SU-DHL-6 (cell line): ENCODE measurements around the gene ZNF341.

ENCODE experiments used
- H2AFZ ChIP-seq: fragments of 200-600 bp; sonication (generic); 2 replicates; pipeline ENCODE4 v1.6.1; 2014; ENCODE audit warnings: low read depth, mild to moderate bottlenecking, moderate library complexity, mixed read lengths, antibody characterized with exemption, low read length; ENCODE audit not compliant: severe bottlenecking
- H3F3A ChIP-seq: fragments of 200-600 bp; shearing (Covaris generic); 2 replicates; pipeline ENCODE4 v1.6.0; 2016; ENCODE audit warnings: antibody characterized with exemption, mild to moderate bottlenecking; ENCODE audit not compliant: insufficient read depth
- H3K27ac ChIP-seq: fragments of 200-600 bp; sonication (generic); 2 replicates; pipeline ENCODE4 v1.5.1; 2016; ENCODE audit warnings: low read depth, mild to moderate bottlenecking, low read length, moderate library complexity, mixed read lengths
- H3K27me3 ChIP-seq: fragments of 200-600 bp; sonication (generic), shearing (Covaris generic); 2 replicates; pipeline ENCODE4 v1.6.0; 2014; ENCODE audit warnings: mild to moderate bottlenecking, low read length
- H3K36me3 ChIP-seq: fragments of 200-600 bp; sonication (generic); 2 replicates; pipeline ENCODE4 v1.6.1; 2014; ENCODE audit warnings: mild to moderate bottlenecking, low read length, mixed read lengths
- H3K4me2 ChIP-seq: fragments of 300-600, 200-600 bp; shearing (Covaris generic), sonication (generic); 2 replicates; pipeline ENCODE4 v1.6.0; 2014; ENCODE audit warnings: low read length, low read depth, mild to moderate bottlenecking; ENCODE audit not compliant: poor library complexity, severe bottlenecking
- H3K4me3 ChIP-seq: fragments of 200-600 bp; sonication (generic); 2 replicates; pipeline ENCODE4 v1.5.1; 2014; ENCODE audit warnings: antibody characterized with exemption, low read length, mild to moderate bottlenecking, mixed read lengths; ENCODE audit not compliant: insufficient read depth, poor library complexity, severe bottlenecking
- H3K79me2 ChIP-seq: fragments of 200-600 bp; sonication (generic); 2 replicates; pipeline ENCODE4 v1.6.1; 2014; ENCODE audit warnings: mild to moderate bottlenecking, low read length, moderate library complexity; ENCODE audit not compliant: insufficient read depth
- H3K9ac ChIP-seq: fragments of 200-600 bp; sonication (generic); 2 replicates; pipeline ENCODE4 v1.7.0; 2014; ENCODE audit warnings: mild to moderate bottlenecking, low read length
- H3K9me2 ChIP-seq: fragments of 200-600 bp; sonication (generic); replicated peaks from 2 replicates; pipeline ENCODE4 v1.6.1; 2014; ENCODE audit warnings: low read length; ENCODE audit not compliant: insufficient read depth
- H3K9me3 ChIP-seq: fragments of 200-600 bp; sonication (generic); 2 replicates; pipeline ENCODE4 v1.6.1; 2014; ENCODE audit warnings: low read length, mixed read lengths; ENCODE audit not compliant: insufficient read depth
- H4K20me1 ChIP-seq: fragments of 200-600 bp; sonication (generic); 2 replicates; pipeline ENCODE4 v1.6.1; 2014; ENCODE audit warnings: low read depth, mild to moderate bottlenecking, antibody characterized with exemption, low read length, moderate library complexity, mixed read lengths
- EZH2phosphoT487 ChIP-seq: fragments of 200-600 bp; sonication (generic), shearing (Covaris generic); conservative IDR thresholded peaks from 2 replicates; pipeline ENCODE4 v1.6.1; 2018; ENCODE audit warnings: mild to moderate bottlenecking, antibody characterized with exemption, low read length, moderate library complexity, mixed read lengths
- TF ChIP-seq, protein P1 (sequence below): fragments of 200-600 bp; sonication (generic); IDR thresholded peaks from one replicate; pipeline ENCODE4 v1.5.1; 2017; ENCODE audit warnings: antibody characterized with exemption, mild to moderate bottlenecking, low read length, moderate library complexity; ENCODE audit not compliant: insufficient read depth, poor library complexity, severe bottlenecking

Gene ZNF341

GRCh38 chr20:33821270-33821836, 89.6 kb downstream of the ZNF341 start:
- H3K27me3 ChIP-seq, result no peaks in the 10 kb centered on the region

DNA sequence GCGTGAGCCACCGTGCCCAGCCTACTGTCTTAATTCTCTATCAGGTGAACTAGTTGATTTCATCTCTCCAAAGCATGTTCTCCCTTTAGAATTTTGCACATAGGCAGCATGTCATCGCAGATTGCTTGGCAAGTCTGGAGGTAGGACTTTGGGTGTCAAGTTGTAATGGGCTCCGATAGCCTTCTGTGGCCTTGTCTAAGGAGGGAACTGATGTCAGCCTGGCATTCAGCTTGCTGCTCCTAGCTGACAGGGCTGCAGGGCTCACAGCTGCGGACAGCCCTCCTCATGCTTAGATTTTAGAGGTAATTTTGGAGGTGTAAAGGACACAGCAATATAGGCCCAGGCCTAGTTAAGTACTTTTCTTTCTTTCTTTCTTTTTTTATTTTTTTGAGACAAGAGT, 90.6 kb downstream of the ZNF341 start:
- Histone ChIP-seq H3K27ac (no peak overlapping the region), H3K27me3 (no peaks in the 10 kb centered on the region), H2AFZ (no peak overlapping the region), H3K79me2 (peaks cover 100% of the 10 kb centered on the region), H3K4me2 (no peak overlapping the region), H3K9me2 (no peaks in the 10 kb centered on the region), H3K4me3 (no peak overlapping the region), H3K9ac (no peak overlapping the region), H4K20me1 (no peaks in the 10 kb centered on the region; the same call in 1 of the 2 replicates), H3F3A (peaks cover 29% of the 10 kb centered on the region), H3K36me3 (no peaks in the 10 kb centered on the region), H3K9me3 (no peaks in the 10 kb centered on the region)
- TF ChIP-seq, protein P1, sequence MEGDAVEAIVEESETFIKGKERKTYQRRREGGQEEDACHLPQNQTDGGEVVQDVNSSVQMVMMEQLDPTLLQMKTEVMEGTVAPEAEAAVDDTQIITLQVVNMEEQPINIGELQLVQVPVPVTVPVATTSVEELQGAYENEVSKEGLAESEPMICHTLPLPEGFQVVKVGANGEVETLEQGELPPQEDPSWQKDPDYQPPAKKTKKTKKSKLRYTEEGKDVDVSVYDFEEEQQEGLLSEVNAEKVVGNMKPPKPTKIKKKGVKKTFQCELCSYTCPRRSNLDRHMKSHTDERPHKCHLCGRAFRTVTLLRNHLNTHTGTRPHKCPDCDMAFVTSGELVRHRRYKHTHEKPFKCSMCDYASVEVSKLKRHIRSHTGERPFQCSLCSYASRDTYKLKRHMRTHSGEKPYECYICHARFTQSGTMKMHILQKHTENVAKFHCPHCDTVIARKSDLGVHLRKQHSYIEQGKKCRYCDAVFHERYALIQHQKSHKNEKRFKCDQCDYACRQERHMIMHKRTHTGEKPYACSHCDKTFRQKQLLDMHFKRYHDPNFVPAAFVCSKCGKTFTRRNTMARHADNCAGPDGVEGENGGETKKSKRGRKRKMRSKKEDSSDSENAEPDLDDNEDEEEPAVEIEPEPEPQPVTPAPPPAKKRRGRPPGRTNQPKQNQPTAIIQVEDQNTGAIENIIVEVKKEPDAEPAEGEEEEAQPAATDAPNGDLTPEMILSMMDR, result no peak
- TF ChIP-seq EZH2phosphoT487, result no peak

More at GRCh38 chr20:33821270-33821836, 89.6 kb downstream of the ZNF341 start:
- peaks cover 100% of the 10 kb centered on the region for H3K79me2 ChIP-seq
- H3K4me3 ChIP-seq, result no peak overlapping the region
- no peak overlapping the region for H3K27ac ChIP-seq
- H3K9ac ChIP-seq, result no peak overlapping the region
- TF ChIP-seq, protein P1, result no peak
- no peak for TF ChIP-seq EZH2phosphoT487
- H2AFZ ChIP-seq, result no peak overlapping the region
- H4K20me1 ChIP-seq, result no peaks in the 10 kb centered on the region; the same call in 1 of the 2 replicates
- no peaks in the 10 kb centered on the region for H3K36me3 ChIP-seq
- H3K9me2 ChIP-seq, result no peaks in the 10 kb centered on the region
- no peak overlapping the region for H3K4me2 ChIP-seq
- no peaks in the 10 kb centered on the region for H3K9me3 ChIP-seq
- H3F3A ChIP-seq, result peaks cover 21% of the 10 kb centered on the region

DNA sequence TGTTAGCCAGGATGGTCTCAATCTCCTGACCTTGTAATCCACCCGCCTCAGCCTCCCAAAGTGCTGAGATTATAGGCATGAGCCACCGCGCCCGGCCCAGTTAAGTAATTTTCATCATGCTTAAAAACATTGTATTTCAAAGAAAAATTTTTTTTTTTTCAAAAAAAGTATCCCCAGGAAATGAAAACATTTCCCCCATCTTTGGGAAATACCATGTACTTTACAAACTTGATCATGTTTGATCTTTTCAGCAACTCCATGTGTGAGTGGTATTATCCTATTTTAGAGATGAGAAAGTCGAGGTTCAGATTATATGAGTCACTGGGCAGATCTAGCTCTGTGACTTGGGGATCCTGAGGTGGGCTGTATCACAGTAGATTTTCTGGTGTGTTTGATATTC, 91.2 kb downstream of the ZNF341 start:
- H3K27ac ChIP-seq, result no peak overlapping the region
- H3F3A ChIP-seq, result peaks cover 28% of the 10 kb centered on the region
- no peaks in the 10 kb centered on the region for H3K36me3 ChIP-seq
- no peaks in the 10 kb centered on the region; the same call in 1 of the 2 replicates for H4K20me1 ChIP-seq
- TF ChIP-seq EZH2phosphoT487, result no peak
- TF ChIP-seq, protein P1, result no peak
- peaks cover 100% of the 10 kb centered on the region for H3K79me2 ChIP-seq
- H3K9ac ChIP-seq, result no peak overlapping the region
- H3K27me3 ChIP-seq, result no peaks in the 10 kb centered on the region
- no peak overlapping the region for H2AFZ ChIP-seq
- no peak overlapping the region for H3K4me2 ChIP-seq
- H3K4me3 ChIP-seq, result no peak overlapping the region
- H3K9me3 ChIP-seq, result no peaks in the 10 kb centered on the region
- H3K9me2 ChIP-seq, result no peaks in the 10 kb centered on the region
